K562 (cell line): ENCODE results near the gene EPB41L2. TPM values are rescaled to one million over a fixed set of nuclear protein-coding genes. Genes with fewer than 3 reads are reported as not detected.

ENCODE experiments used
- ATAC-seq: fragments of 200-7000 bp; cut with Tn5 transposase; 3 replicates; pipeline ENCODE4 v1.9.1; 2020; ENCODE audit warnings: moderate library complexity
- BruUV-seq: library from RNA; stranded (reverse); fragments of 400-500 nt; replicated peaks from 2 replicates; lab custom pipeline; 2021; lab: Mats Ljungman, UMichigan
- CTCF ChIA-PET: fragments of 300-600 bp; formaldehyde crosslinking; extraction: SDS; loops from one replicate; lab custom pipeline; 2021; ENCODE audit warnings: low intra/inter-chr PET ratio; lab: Yijun Ruan, JAX
- POLR2A ChIA-PET: fragments of 300-600, 350-650 bp; sonication (Branson Sonifier 250); formaldehyde crosslinking; extraction: SDS; loops from one replicate; lab custom pipeline; 2021; ENCODE audit warnings: antibody characterized with exemption, inconsistent platforms; lab: Yijun Ruan, JAX
- DNase-seq, 4 experiments: peaks; one replicate each; pipeline versions ENCODE4 v3.0.0 to v3.0.0-alpha.2; 2011 to 2018; ENCODE audit warnings: low spot score in 3 of 4, mixed read lengths in 3 of 4; ENCODE audit errors: extremely low read depth in 1 of 4
- FAIRE-seq: peaks from 2 replicates; lab custom pipeline; 2011; peaks lifted over from hg19 to GRCh38; lab: Jason Lieb, UNC
- H2AFZ ChIP-seq: 2 replicates; pipeline ENCODE4 v1.6.0; 2011; ENCODE audit warnings: low read depth, low read length, control low read depth, inconsistent platforms
- H3K27ac ChIP-seq: fragments of 200-600 bp; 3 replicates; pipeline ENCODE4 v1.8.0; 2011; ENCODE audit warnings: low read depth, mild to moderate bottlenecking, control low read depth, inconsistent platforms, low read length, moderate library complexity, mixed read lengths; ENCODE audit errors: extremely low read depth
- H3K27me3 ChIP-seq, 2 experiments: fragments of 300-600 bp in 1 of 2; 2 replicates in 1 of 2; 3 replicates in 1 of 2; pipeline versions ENCODE4 v1.6.0 to v1.8.0; 2011; ENCODE audit warnings: inconsistent platforms in 2 of 2, low read length in 2 of 2, mild to moderate bottlenecking in 1 of 2, mixed read lengths in 1 of 2, moderate library complexity in 1 of 2; ENCODE audit not compliant: control insufficient read depth in 2 of 2, insufficient read depth in 2 of 2
- H3K36me3 ChIP-seq: fragments of 300-600 bp; 3 replicates; pipeline ENCODE4 v1.8.0; 2011; ENCODE audit warnings: mild to moderate bottlenecking, low read length, inconsistent platforms; ENCODE audit not compliant: control insufficient read depth, insufficient read depth
- H3K4me1 ChIP-seq, 2 experiments: fragments of 200-600 bp in 1 of 2; replicated peaks in 1 of 2; 2 replicates in 1 of 2; 3 replicates in 1 of 2; pipeline versions ENCODE4 v1.5.1 to v1.8.0; 2011; ENCODE audit warnings: inconsistent platforms in 2 of 2, low read length in 2 of 2, mild to moderate bottlenecking in 1 of 2, mixed read lengths in 1 of 2, moderate library complexity in 1 of 2; ENCODE audit not compliant: control insufficient read depth in 2 of 2, insufficient read depth in 2 of 2
- H3K4me2 ChIP-seq: 2 replicates; pipeline ENCODE4 v1.6.1; 2011; ENCODE audit warnings: low read length, control low read depth, inconsistent platforms, mixed read lengths; ENCODE audit not compliant: insufficient read depth
- H3K4me3 ChIP-seq: fragments of 200-600 bp; sonication (generic), shearing (Covaris generic); 2 replicates; pipeline ENCODE4 v1.5.1; 2016; ENCODE audit warnings: control low read depth, inconsistent platforms
- H3K79me2 ChIP-seq: fragments of 200-600 bp; 3 replicates; pipeline ENCODE4 v1.8.0; 2011; ENCODE audit warnings: low read length, inconsistent platforms; ENCODE audit not compliant: control insufficient read depth, insufficient read depth
- H3K9ac ChIP-seq, 2 experiments: 2 replicates each; pipeline versions ENCODE4 v1.6.0 to v1.6.1; 2011; ENCODE audit warnings: low read depth in 2 of 2, low read length in 2 of 2, control low read depth in 1 of 2, inconsistent platforms in 1 of 2, mild to moderate bottlenecking in 1 of 2, mixed read lengths in 1 of 2; ENCODE audit not compliant: insufficient read depth in 1 of 2
- H3K9me1 ChIP-seq: one replicate; pipeline ENCODE4 v1.6.0; 2011; ENCODE audit warnings: inconsistent platforms, mild to moderate bottlenecking, low read length, moderate library complexity; ENCODE audit not compliant: control insufficient read depth, insufficient read depth
- H3K9me3 ChIP-seq: replicated peaks from 2 replicates; pipeline ENCODE4 v1.5.1; 2011; ENCODE audit warnings: low read depth, low read length, inconsistent platforms; ENCODE audit not compliant: control insufficient read depth, insufficient read depth
- H4K20me1 ChIP-seq: replicated peaks from 2 replicates; pipeline ENCODE4 v1.6.1; 2011; ENCODE audit warnings: low read length, inconsistent platforms, mixed read lengths; ENCODE audit not compliant: control insufficient read depth, insufficient read depth
- CREB1 ChIP-seq, 2 experiments: sonication (generic) in 1 of 2; formaldehyde crosslinking in 1 of 2; IDR thresholded peaks; 2 replicates each; pipeline versions ENCODE4 v1.6.1 to v1.8.0; 2012 to 2022; ENCODE audit warnings: inconsistent platforms in 1 of 2, mild to moderate bottlenecking in 1 of 2, missing genetic modification reagents in 1 of 2, moderate library complexity in 1 of 2
- EGR1 ChIP-seq: fragments of 450-650 bp; conservative IDR thresholded peaks from 2 replicates; pipeline ENCODE4 v1.6.1; 2017; ENCODE audit warnings: mild to moderate bottlenecking
- HBP1 ChIP-seq: fragments of 450-650 bp; formaldehyde crosslinking; IDR thresholded peaks from 2 replicates; pipeline ENCODE4 v1.4.0; 2022; ENCODE audit warnings: missing genetic modification characterization
- MEIS2 ChIP-seq: fragments of 450-650 bp; IDR thresholded peaks from 2 replicates; pipeline ENCODE4 v1.6.1; 2014; ENCODE audit warnings: mild to moderate bottlenecking; ENCODE audit not compliant: partially characterized antibody
- PKNOX1 ChIP-seq: fragments of 450-650 bp; IDR thresholded peaks from 2 replicates; pipeline ENCODE4 v1.6.1; 2016
- SOX6 ChIP-seq: fragments of 450-650 bp; IDR thresholded peaks from 2 replicates; pipeline ENCODE4 v1.6.1; 2014; ENCODE audit warnings: mild to moderate bottlenecking
- TBP ChIP-seq: optimal IDR thresholded peaks from 2 replicates; pipeline ENCODE3; 2011; ENCODE audit warnings: low read depth, low read length, improper control_type of control experiment
- YY1 ChIP-seq, 3 experiments: IDR thresholded peaks; 2 replicates each; pipeline ENCODE4 v1.6.1; 2011; ENCODE audit warnings: low read length in 2 of 3, mild to moderate bottlenecking in 2 of 3, moderate library complexity in 2 of 3, borderline replicate concordance in 1 of 3, control low read depth in 1 of 3, low read depth in 1 of 3; ENCODE audit not compliant: insufficient read depth in 3 of 3, insufficient replicate concordance in 2 of 3, control insufficient read depth in 1 of 3, insufficient read length in 1 of 3; ENCODE audit errors: extremely low read depth in 1 of 3
- WGBS: fragments of 100-300 bp; shearing (Covaris generic); methylation state at CpG from one replicate; pipeline ENCODE4 v1.1.6; 2016; ENCODE audit warnings: low coverage, mixed read lengths; ENCODE audit not compliant: insufficient coverage; ENCODE audit errors: missing lambda C conversion rate; 5-methylcytosine and 5-hydroxymethylcytosine counted together
- in situ Hi-C: fragments of 300-500 bp; cut with MboI; formaldehyde crosslinking; loops from 4 replicates; pipeline ENCODE4 v1.15.0; 2018; ENCODE audit warnings: inconsistent platforms, mixed read lengths
- intact Hi-C: fragments of 100-400 bp; cut with micrococcal nuclease; formaldehyde crosslinking; loops from 2 replicates; pipeline ENCODE4 v1.14.2; 2022
- polyA plus RNA-seq, 8 experiments: library from polyadenylated mRNA; depleted of rRNA in 4 of 8; stranded (reverse) in 5 of 8; unstranded in 3 of 8; fragments of >200 nt; fragmentation: Nextera tagmentation in 2 of 8; fragmentation: Illumina TruSeq in 1 of 8; extraction: Ambion mirVana in 2 of 8; extraction: Trizol in 1 of 8; gene quantifications; 2 replicates each; pipeline versions ENCODE4 v1.2.1 to v1.2.3, GENCODE V29; 2011 to 2014; ENCODE audit warnings: inconsistent platforms in 1 of 8, missing spikeins in 1 of 8
- total RNA-seq, 7 experiments: library from RNA; depleted of rRNA in 6 of 7; stranded (reverse); fragments of >200 nt in 6 of 7; fragmentation: Illumina TruSeq in 2 of 7; extraction: Trizol in 2 of 7; gene quantifications; 2 replicates each; pipeline versions ENCODE4 v1.2.1 to v1.2.3, GENCODE V29; 2011 to 2021; ENCODE audit warnings: low replicate concordance in 1 of 7
- TF ChIP-seq, protein P1 (sequence below): fragments of 250-450 bp; sonication (Bioruptor Pico); IDR thresholded peaks from 2 replicates; pipeline ENCODE4 v1.4.0; 2020; ENCODE audit warnings: mild to moderate bottlenecking, moderate library complexity

EPB41L2 gene
- total and polyA plus RNA-seq, 9 of the 15 experiments (the other 6 are each of a cell fraction or from before 2014, with no cell fraction given) = 5.1 to 53.6 (median 25.0) TPM

- Histone ChIP-seq H2AFZ (0 out of 2 replicates have a peak overlapping the region, but pooled peaks have one; percentile 10), H3K36me3 (no peaks in the 10 kb centered on the region), H3K4me2 (peak overlapping the region; percentile 32; the same call in 1 of the 2 replicates), H3K9me1 (no peaks in the 10 kb centered on the region), H3K9ac (0 out of 4 replicates have a peak overlapping the region, but pooled peaks of 1 of the 2 experiments have one; percentile 13), H3K4me1 (peaks cover 4 to 11% of the 10 kb centered on the region in 2 experiments; a peak in 3 of 5 replicates), H4K20me1 (no peaks in the 10 kb centered on the region), H3K27ac (no peak overlapping the region), H3K9me3 (no peaks in the 10 kb centered on the region), H3K4me3 (no peak overlapping the region), H3K27me3 (no peaks in the 10 kb centered on the region), H3K79me2 (peaks cover 46% of the 10 kb centered on the region)
- FAIRE-seq (peak; percentile 48), ATAC-seq (peak; percentile 71), DNase-seq (peak in 2 of 4 experiments; percentile 13 to 41)
- intact Hi-C loops (no loop called here), in situ Hi-C loops (no loop called here)
- CTCF ChIA-PET = no interaction called here
- BruUV-seq = no TSS peak
- POLR2A ChIA-PET = interaction anchor here (0.7 to 1.4 kb wide), 2 partner anchors 10 to 64 kb away, joined by 3 to 4 read pairs; no protein-coding TSS in a partner anchor
- 4% methylated on average over 7 of the region's 7 CpGs for WGBS
- TF ChIP-seq, protein P1, sequence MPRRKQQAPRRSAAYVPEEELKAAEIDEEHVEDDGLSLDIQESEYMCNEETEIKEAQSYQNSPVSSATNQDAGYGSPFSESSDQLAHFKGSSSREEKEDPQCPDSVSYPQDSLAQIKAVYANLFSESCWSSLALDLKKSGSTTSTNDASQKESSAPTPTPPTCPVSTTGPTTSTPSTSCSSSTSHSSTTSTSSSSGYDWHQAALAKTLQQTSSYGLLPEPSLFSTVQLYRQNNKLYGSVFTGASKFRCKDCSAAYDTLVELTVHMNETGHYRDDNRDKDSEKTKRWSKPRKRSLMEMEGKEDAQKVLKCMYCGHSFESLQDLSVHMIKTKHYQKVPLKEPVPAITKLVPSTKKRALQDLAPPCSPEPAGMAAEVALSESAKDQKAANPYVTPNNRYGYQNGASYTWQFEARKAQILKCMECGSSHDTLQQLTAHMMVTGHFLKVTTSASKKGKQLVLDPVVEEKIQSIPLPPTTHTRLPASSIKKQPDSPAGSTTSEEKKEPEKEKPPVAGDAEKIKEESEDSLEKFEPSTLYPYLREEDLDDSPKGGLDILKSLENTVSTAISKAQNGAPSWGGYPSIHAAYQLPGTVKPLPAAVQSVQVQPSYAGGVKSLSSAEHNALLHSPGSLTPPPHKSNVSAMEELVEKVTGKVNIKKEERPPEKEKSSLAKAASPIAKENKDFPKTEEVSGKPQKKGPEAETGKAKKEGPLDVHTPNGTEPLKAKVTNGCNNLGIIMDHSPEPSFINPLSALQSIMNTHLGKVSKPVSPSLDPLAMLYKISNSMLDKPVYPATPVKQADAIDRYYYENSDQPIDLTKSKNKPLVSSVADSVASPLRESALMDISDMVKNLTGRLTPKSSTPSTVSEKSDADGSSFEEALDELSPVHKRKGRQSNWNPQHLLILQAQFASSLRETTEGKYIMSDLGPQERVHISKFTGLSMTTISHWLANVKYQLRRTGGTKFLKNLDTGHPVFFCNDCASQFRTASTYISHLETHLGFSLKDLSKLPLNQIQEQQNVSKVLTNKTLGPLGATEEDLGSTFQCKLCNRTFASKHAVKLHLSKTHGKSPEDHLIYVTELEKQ = no peak
- TF ChIP-seq MEIS2 (peak; percentile 55), PKNOX1 (peak; percentile 32; the same call in 1 of the 2 replicates), YY1 (IDR thresholded peaks at IDR 0.05; ENCODE audit: borderline replicate concordance in 1 of 3, control insufficient read depth in 1 of 3, extremely low read depth in 1 of 3, insufficient read depth in 3 of 3, insufficient read length in 1 of 3, insufficient replicate concordance in 2 of 3, low read depth in 1 of 3, low read length in 2 of 3) (no peak), TBP (no peak), CREB1 (IDR thresholded peaks at IDR 0.05) (0 out of 2 replicates have a peak, but pooled peaks have one; percentile 5), CREB1 (CRISPR knock-in tag; IDR thresholded peaks at IDR 0.05) (no peak), SOX6 (0 out of 2 replicates have a peak, but pooled peaks have one; percentile 43), HBP1 (CRISPR knock-in tag) (no peak), EGR1 (0 out of 2 replicates have a peak, but pooled peaks have one; percentile 12)
Observed at GRCh38 chr6:130967502-130968445, 95.3 kb downstream of the EPB41L2 start.
